EL (cell line): ENCODE results near the gene CCSER1.
"Not testable (repeated sequence)": the region's sequence is repeated elsewhere in the genome, so short reads cannot be mapped to it uniquely, and the experiment has no call there.

Source experiments
- DNase-seq: peaks from one replicate; pipeline ENCODE4 v3.0.0-alpha.2; 2016

The CCSER1 gene

DNA sequence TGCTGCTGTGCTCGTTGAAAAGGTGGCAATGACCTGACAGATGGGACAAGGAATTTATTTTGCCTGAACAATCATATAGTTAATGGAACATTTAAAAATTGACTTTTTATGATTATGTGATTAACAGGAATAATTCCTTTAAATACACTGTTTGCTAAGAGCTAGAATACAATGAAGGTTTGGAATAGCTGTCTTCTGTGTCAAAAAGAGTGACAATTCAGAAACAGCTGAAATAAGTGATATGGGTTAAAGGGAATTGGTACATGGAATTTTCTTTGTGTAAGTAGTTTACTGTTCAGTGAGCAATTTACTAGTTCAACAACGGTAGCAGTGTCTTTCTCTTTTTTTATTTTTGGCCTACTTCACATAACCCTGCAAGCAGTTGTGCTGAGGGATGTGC is 1093.1 kb downstream of the CCSER1 start:
- no peak for DNase-seq

DNA sequence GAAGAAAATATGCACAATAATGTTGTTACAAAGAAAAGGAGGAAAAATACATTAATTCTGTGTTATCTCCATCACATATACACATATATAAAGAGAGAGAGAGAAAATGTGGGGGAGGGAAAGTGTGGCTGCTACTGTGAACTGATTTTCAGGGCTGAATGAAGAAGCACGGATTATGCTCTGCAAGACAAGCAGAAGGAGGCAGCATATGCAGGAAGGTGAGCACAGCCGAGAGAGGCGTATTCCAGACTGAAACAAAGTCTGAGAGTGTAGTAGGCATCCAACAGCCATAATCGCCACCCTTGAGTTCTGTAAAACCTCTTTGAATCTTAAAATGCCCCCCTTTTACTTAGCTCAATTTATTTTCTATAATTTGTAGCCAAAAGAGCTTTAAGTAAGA is 1094.8 kb downstream of the CCSER1 start:
- DNase-seq: no peak

DNA sequence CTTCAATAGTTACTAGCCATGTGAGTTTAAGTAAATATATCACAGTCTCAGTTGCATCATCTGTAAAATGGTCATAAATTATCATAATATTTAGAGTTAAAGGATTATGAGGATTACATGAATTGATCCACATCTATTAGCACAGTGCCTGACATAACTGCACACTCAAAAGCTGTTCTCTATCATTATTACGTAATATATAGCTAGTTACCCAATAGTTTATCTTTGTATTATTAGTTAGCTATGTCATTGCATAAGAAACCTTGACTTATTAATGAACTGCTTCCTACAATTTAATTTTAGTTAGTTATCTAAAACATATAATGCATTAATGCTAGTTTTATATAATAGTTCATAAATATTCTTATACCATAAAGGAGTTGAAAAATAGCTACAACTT is 1099.7 kb downstream of the CCSER1 start:
- DNase-seq: no peak

DNA sequence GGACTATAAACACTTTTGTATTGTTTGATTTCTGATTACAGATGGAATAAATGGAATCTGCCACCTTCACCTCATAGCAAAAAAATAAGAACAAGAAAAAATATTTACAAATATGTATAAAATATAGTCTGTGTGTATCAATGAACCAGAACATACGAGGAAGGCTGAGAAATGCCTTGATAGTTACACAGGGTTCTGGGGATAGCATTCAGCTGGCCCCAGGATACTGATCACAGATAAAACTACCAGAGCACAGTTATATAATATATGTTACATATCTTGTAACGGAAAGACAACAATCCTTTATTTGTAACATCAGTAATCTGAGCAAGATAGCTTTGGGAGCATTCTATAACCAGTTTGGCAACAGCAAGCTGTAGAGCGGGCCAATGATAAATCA is 1101.5 kb downstream of the CCSER1 start:
- DNase-seq: no peak

DNA sequence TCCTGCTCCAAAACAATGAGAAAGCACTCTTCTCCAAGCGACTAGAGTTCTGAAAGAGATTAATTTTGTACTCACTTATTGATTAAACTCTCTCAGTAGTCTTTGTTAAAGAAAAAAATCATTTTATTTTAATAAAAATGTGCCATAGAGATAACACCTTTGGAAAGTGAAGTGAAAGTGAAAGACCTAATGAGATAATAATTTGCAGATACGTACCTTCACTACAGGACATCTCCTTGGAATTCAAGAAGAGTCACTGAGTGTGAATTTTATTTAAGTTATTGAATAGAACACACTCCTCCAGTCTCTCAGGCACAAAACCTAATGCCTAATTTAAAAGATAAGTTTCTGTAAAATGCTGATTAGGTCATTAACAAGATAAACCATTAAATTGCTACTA is 1106.0 kb downstream of the CCSER1 start:
- DNase-seq: no peak

DNA sequence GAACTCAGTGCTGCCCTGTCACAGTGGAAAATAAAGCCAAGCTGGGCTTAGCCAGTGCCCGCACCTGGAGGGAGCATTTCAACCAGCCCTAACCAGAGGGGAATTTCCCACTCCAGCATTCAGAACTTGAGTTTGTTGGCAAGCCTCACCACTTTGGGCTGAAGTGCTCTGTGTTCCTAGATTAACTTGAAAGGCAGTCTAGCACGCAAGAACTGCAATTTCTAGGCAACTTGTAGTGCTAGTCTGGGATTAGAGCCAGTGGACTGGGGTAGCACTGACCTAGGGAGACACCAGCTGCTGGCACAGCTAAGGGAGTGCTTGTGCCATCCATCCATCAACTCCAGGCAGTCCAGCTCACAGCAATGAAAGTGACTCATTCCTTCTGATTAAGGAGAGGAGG is 1115.9 kb downstream of the CCSER1 start:
- no peak for DNase-seq

DNA sequence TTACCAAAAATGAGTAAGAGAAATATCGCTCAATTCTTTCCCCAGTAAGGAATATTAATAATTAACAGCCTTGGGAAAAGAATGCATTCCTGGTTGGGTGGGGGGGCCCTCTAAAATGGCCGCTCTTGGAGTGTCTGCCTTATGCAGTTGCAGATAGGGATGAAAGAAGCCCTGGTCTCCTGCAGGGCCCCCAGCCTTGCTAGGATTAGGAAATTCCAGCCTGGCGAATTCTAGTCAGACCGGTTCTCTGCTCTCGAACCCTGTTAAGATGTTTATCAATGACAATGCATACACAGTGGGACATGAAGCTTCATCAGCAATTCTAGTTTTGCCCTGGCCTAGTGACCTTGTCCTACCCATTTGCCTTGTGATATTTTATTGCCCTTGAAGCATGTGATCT is 1128.8 kb downstream of the CCSER1 start:
- no peak for DNase-seq

DNA sequence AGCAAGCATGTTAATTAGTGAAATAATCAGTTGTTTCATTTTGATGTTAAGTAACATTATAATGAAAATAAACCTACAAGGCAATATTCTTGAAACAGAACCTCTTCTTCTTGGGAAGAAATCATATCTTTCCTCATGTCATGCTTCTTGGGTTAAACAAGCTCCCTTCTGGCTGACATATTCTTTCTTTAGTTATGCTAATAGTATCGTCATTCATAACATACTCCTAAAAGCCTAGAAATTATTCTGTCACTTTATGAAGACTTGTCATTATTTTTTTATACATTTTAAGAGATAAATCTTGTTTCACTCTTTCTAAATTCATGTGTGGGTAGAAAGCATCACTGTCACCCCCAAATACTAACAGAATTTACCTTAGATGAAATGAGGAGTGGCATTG is 1129.6 kb downstream of the CCSER1 start:
- no peak for DNase-seq

DNA sequence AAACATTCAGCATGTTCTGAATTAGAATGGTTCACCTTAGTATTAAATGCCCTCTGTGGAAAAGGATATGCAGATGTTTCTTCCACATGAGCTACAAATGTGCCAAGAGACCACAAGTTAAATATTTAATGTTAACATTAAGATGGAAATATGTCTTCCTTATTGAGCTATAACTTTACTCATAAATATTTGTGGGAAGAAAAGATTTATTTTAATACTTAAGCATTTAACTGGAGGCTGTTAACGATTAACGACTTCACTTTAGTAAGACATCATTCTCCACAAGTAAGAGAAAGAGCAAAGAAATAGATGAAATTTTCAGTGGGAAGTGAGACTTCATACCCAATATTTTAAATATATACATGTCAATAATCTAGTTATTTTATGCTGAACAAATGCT is 1130.5 kb downstream of the CCSER1 start:
- DNase-seq: no peak

DNA sequence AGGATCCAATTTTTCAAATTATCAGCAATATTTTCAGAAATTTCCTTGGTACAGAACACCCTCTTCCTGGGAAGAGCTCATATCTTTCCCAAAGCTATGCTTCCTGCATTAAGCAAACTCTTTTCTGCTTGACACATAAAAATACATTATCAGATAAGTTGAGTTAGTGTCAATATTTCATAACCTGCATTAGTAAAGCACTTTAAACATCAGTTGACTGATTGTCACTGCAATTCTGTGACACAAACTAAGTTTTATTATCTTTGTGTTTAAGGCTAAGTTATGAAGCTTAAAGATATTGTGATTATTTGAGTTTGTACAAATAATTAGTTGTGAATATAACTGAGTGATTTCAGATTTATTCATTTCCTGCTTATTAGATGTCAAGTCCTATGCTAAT is 1131.1 kb downstream of the CCSER1 start:
- DNase-seq: no peak

DNA sequence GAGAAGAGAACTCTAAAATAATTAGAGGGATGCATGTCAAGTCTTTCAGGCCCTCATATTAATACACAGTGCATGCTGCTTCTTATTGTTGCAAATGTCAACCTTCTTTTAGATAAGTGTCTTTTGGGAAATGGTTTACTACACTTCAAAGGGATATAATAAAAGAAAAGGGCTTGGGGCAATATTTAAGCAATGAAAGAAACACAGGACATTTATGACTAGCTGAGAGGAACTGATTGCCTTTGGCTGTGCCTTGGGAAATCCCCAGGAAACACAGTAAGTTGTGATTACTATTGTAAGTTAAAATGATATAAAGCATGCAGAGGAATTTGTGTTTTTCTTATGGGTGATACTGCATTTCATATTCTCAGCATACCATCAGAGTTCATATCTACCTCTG is 1140.3 kb downstream of the CCSER1 start:
- DNase-seq: no peak

DNA sequence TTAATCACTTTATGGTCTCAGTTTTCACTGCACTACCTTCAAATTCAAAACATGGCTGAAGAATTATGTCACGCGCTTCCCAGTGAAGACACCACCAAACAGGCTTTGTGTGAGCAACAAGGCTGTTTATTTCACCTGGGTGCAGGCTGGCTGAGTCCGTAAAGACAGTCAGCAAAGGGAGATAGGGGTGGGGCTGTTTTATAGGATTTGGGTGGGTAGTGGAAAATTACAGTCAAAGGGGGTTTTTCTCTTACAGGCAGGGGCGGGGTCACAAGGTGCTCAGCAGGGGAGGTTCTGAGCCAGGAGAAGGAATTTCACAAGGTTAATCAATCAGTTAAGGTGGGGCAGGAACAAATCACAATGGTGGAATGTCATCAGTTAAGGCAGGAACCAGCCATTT is 1141.3 kb downstream of the CCSER1 start:
- not testable (repeated sequence) for DNase-seq

DNA sequence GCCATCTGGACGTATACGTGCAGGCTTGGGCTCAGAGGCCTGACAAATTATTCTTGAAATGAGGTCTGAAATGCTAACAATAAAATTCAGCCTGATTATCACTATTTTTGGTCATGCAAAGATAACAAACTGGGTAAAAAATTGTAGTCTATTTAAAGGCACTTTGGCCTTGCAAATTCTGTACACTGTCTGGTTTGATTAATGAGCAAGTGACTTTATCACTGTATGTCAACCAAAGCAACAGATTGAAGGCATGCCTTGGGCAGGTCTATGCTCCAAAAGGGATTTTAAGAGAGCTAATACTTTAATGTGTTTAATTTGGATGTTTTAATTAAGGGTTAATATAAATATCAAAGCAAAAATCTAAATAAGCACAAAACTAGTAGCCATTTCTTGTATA is 1141.7 kb downstream of the CCSER1 start:
- DNase-seq: no peak

DNA sequence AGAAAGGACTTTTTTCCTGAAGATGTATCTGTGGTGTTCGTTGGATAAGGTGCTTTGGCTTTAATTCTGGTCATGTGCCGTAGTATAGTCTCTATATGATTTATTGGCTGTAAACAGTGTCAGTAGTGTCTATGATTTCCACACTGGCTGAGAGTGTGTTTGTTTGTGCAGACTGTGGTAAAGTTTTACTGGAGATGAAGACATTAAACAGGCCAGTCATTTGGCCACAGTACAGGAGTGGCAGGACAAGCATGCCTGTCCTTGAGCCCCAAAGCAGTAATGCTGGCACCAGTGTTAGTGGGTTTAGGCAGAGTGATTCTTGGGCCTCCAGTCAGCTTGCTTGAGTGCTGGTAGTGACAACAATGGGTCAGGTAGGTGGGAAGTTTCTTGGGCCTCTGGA is 1152.7 kb downstream of the CCSER1 start:
- no peak for DNase-seq

DNA sequence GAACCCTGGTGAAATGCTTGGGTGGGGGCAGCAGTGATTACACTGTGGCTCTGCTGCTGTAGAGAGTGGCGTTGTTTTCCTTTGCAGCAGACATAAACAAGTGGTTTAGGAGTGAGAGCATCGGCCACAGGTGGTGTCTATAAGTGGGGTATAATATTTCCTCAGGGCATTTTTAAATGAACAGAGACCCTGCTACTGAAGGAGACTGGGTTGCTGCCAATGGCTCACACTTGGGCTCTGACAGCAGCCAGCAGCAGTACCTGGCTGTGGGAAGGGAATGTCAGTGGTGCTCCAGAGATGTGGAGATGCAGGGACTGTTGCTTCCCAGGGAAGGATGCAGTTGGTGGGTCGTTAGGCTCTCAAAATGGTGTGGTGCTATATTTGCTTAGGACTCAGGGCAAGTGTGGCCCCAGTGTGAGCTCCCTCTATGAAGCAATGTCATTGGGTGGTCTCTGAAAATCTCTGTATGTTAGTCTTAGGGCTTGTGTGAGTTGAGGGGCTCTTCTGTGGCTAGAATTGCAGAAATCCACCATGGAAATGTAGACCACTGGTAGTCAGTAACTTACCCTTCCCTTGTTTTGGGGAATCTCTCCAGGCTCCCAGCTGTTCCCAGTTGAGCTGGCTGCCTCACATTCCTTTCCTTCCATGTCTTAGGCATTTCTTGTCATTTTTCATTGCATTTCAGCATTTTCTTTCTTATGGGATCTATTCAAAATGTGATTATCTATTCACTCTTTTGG is 1153.5 kb downstream of the CCSER1 start:
- DNase-seq: no peak

DNA sequence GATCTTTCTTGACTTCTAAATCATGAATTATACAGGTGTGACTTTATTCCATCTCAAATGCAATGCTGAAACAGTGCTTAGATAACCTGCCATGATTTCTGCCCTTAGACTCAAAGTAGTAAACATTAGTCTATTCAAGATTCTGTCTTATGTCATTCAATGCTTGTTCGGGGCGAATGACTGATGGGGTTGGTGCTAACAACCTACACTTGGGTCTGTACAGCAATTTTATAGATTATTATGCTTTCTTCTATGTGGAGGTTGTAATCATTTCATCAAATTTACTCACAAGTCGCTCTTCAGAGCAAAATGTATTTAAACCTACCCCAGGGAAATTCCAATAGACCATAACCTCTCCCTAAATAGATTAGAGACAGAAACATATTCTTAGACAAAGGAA is 1155.0 kb downstream of the CCSER1 start:
- no peak for DNase-seq

DNA sequence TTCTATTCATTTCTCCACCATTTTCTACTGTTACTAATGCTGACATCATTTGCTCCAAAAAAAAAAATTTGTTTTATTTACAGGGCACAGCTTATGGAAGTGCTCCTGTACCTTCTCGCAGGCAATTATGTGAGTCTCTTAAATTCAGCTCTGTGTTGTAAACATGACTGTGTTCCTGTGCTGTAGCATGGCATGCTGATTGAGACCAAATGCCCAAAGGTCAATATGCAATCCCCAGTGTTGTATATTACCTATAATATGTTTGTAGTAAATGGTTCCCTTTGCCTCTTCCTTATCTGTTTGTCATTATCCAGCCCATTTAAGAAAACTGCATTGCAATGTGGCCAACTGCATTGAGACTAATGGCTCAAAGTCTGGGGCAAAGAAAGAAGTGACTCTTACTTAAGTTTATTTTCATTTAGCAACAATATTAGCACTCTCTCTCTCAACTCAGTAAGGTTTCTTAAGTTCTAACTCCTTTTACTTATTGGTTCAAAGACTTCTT is 1156.6 kb downstream of the CCSER1 start:
- no peak for DNase-seq

DNA sequence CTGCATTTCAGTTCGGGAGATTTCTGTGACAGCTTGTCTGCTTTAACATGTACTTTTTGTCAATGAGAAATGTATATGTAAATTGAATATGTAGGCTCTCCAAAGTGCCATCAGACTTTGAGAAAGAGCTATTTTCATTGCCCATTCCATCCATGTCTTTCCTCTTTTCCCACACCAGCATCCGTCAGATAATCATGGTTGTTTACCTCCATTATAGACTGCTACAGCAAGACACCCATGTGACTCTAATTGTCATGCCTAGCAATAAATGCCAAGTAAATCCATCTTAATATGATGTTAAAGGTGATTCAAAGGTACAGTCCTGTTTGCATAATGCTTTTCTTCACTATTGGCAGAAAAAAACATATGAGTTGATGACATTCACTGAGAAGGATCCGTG is 1157.3 kb downstream of the CCSER1 start:
- DNase-seq: no peak

DNA sequence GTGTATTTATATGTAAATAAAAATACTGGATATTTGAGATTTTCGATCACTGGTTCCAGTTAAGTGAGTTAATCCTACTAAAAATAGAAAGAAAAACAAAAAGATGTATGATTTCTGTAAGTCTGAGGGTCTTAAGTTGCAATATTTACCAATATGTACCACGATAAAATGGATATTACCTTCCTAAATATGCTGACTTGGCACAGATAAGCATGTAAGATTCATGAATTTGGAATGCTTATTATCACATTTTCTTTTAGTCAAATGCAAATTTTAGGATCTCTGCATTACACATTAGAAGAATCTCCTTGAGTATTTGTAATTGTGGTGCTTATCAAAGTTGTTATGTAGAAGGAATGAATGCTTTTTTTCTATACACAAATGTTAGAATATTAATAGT is 1158.3 kb downstream of the CCSER1 start:
- no peak for DNase-seq

DNA sequence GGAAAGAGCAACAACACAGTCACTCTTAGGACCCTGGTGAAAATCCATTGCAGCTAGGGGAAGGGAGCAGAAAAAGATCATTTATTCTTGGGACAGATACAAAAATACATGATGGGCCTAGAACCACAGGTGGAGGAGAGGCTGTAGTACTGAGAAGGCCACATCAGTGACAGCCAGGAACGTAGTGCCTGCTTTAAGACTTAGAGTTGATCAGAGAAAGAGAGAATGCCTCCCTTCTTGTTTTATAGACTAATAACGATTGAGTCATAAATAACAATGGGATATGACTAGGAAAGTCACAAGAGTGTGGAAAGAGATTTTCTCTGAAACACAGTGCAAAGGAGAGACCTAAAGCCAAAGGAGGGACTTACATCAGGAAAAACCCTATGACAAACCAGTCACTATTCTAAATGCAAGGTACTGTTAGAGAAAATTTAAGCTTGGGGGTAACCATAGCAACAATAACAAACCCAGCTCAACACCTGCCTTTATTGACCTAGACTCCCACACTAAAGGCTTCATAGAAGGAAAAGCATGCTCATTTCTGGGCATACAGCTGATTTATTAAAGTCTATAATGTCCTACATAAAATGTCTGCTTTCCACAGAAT is 1161.6 kb downstream of the CCSER1 start:
- no peak for DNase-seq

DNA sequence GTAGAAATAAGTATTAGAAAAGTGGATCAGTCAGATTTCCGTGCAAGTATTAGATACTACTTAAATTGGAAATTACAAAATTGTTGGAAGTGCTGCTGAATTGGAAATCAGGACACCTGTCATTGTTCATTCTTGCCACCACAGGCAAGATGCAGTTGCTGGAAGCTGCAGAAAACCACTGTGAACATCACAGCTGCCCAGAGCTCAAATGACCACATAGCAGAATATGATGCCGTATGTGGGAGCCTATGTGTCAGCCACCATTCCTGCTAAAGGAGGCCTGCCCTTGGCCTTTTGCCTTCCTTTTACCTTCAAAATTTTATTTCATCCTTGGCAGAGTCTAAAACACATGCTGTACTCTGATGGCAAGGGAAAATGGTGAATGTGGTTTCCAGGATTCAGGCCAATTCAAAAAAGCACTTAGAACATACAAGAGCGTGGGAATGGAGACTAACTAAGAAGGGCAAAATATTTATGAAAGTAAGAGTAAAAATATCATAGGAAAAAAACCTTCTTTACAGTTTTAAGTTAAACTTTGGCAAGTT is 1171.0 kb downstream of the CCSER1 start:
- DNase-seq: no peak

DNA sequence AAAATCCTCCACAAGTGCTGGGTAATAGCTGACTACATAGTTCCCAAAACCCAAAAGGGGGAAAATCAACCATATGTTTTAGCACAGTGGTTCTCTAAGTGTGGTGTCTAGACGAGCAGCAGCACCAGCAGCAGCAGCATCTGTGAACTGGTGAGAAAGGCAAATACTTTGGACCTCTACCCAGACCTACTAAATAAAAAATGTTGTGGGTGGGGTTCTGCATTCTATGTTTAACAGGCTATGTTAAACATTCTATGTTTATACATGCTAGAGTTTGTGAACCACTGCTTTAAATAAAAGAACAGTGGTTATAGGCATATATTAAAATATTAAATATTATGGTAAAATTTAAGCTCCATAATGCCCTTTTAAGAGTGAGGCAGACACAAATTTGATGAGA is 1171.6 kb downstream of the CCSER1 start:
- DNase-seq: no peak

DNA sequence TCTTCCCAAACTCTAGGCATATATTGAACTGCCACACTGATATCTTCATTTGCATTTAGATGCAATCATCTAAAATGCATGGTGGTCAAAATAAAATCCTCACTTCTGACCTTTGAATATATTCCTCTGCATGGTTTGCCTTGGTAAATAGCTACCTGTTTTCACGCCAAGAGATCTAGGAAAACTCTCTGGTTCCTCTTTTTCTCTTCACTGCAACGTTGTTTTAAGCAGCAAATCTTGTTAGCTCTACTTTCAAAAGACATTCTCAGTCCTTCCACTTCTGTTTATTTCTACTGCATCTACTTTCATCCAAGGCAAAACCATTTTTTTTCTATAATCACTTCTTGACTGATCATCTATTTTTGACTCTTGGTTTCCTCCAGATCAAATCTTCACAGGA is 1174.9 kb downstream of the CCSER1 start:
- no peak for DNase-seq

DNA sequence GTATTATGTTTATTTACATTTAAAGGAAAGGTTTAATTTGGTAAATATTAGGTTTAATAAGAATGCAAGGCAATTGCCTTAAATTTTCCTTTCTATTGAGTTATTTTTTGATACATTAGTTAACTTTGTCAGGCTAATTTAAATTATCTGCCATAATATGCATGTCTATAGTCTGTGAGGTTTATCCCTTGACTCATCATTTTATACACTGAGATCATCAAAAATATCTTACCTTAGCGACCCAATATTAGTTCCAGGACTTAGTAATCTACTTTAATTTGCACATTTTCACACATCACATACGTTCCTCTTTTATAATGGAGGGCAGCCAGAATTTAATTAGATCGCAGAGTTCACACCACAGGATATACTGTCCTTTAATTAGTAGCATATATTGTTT is 1177.1 kb downstream of the CCSER1 start:
- no peak for DNase-seq

DNA sequence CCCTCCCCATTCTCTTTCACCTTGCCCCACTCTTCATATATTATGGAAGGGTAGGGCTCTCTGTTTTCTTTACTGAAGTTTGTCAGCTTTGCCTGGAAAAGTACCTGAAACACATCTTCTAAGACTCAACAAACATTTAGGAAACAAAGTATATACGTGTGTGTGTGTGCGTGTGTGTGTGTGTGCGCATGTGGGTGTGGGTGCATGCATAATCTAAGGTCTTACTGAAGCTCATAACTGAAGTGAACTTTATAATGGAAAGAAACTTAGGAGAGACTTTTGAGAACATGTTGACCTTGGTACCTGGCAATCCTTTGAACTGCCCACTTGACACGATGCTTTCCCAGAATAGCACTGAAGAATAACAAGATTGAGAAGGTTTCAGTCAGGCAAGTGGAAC is 1190.2 kb downstream of the CCSER1 start:
- no peak for DNase-seq
